Nephron (organoid): ENCODE results near the gene ZNF808.
"Not testable (repeated sequence)": the region's sequence is repeated elsewhere in the genome, so short reads cannot be mapped to it uniquely, and the experiment has no call there.

ENCODE experiments used
- H3K27ac Mint-ChIP-seq, 3 experiments: 2 replicates each; pipeline ENCODE4 v1.8.0; 2020; ENCODE audit warnings: mixed read lengths in 3 of 3, mild to moderate bottlenecking in 2 of 3, moderate library complexity in 1 of 3
- H3K27me3 Mint-ChIP-seq: 2 replicates; pipeline ENCODE4 v1.8.0; 2021; ENCODE audit warnings: low read depth, mild to moderate bottlenecking, moderate library complexity, mixed read lengths
- H3K36me3 Mint-ChIP-seq: 2 replicates; pipeline ENCODE4 v1.8.0; 2020; ENCODE audit warnings: low read depth, mixed read lengths
- H3K4me1 Mint-ChIP-seq: 2 replicates; pipeline ENCODE4 v1.8.0; 2020; ENCODE audit warnings: mixed read lengths
- H3K4me3 Mint-ChIP-seq, 3 experiments: 2 replicates each; pipeline ENCODE4 v1.8.0; 2020; ENCODE audit warnings: mild to moderate bottlenecking in 3 of 3, mixed read lengths in 3 of 3, moderate library complexity in 2 of 3
- H3K9me3 Mint-ChIP-seq: 2 replicates; pipeline ENCODE4 v1.8.0; 2020; ENCODE audit warnings: mixed read lengths
- TF ChIP-seq, protein P1 (sequence below), 3 experiments: fragments of 200-600 bp; sonication (generic); IDR thresholded peaks; one replicate each; pipeline ENCODE4 v1.5.0; 2021; ENCODE audit warnings: antibody characterized with exemption in 3 of 3; ENCODE audit not compliant: unreplicated experiment in 3 of 3

ZNF808 gene

DNA sequence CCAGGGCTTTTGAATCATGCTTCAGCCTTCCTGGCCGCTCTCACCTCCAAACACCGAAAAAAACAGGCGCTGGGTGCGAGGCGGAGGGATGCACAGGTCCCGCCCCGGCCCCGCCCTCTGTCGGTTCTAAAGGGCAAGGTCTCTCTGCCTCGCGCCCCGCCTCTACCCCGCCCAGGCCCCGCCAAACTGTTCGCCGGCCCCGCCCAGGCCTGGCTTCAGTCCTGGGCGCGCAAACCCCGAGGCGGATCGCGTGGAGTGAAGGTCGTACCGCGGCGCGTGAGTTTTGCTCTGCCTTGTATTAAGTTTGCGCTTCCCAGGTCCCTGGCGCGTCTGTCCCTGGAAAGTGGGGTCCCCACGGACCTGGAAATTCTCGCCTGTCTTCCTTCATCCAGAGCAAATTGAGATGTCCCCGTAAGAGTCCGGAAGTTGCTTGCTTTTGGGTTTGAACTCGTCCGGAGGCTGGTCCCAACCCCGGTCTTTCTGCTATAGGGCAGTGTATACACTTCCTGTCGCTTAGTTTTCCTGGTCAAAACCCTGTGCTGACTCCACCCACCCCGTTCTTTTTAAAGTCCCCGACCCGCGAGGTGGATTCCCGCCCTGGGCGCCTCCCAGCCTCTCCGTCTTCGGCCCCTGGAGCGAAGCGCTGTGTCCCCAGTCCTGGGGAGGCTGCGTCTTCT, 8.4 kb downstream of the ZNF808 start:
- Mint-ChIP-seq H3K27ac (peak overlapping the region; percentile 21 to 86 (median 72)), H3K9me3 (no peaks in the 10 kb centered on the region), H3K4me3 (peak overlapping the region; percentile 82 to 94 (median 89)), H3K27me3 (no peaks in the 10 kb centered on the region), H3K4me1 (peaks cover 13% of the 10 kb centered on the region), H3K36me3 (peaks cover 26% of the 10 kb centered on the region)
- TF ChIP-seq, protein P1, sequence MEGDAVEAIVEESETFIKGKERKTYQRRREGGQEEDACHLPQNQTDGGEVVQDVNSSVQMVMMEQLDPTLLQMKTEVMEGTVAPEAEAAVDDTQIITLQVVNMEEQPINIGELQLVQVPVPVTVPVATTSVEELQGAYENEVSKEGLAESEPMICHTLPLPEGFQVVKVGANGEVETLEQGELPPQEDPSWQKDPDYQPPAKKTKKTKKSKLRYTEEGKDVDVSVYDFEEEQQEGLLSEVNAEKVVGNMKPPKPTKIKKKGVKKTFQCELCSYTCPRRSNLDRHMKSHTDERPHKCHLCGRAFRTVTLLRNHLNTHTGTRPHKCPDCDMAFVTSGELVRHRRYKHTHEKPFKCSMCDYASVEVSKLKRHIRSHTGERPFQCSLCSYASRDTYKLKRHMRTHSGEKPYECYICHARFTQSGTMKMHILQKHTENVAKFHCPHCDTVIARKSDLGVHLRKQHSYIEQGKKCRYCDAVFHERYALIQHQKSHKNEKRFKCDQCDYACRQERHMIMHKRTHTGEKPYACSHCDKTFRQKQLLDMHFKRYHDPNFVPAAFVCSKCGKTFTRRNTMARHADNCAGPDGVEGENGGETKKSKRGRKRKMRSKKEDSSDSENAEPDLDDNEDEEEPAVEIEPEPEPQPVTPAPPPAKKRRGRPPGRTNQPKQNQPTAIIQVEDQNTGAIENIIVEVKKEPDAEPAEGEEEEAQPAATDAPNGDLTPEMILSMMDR (IDR thresholded peaks at IDR 0.05; ENCODE audit: unreplicated experiment in 3 of 3) = peak; percentile 11 to 23 (median 12)

DNA sequence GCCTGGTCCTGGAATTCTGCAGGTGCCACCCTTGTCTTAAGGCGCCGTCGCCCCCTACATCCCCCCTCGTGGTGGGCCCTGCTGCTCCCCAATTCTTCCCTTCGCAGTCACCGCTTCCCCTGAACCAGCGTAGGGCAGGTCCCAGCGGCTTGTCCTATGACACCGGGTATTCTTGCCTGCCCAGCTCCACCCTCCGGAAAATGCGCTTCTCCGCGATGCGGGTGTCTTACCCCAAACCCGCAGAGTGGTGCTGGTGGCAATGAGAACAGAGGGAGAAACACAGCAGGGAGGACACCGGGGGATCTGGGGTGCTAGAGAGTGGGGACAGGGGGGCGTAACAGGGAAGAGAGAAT, 9.0 kb downstream of the ZNF808 start:
- no peaks in the 10 kb centered on the region for H3K9me3 Mint-ChIP-seq
- no peaks in the 10 kb centered on the region for H3K27me3 Mint-ChIP-seq
- H3K4me3 Mint-ChIP-seq = peak overlapping the region; percentile 82 to 94 (median 89)
- TF ChIP-seq, protein P1 (IDR thresholded peaks at IDR 0.05; ENCODE audit: unreplicated experiment in 3 of 3) = no peak
- H3K27ac Mint-ChIP-seq = peak overlapping the region; percentile 21 to 86 (median 72)
- peaks cover 13% of the 10 kb centered on the region for H3K4me1 Mint-ChIP-seq
- H3K36me3 Mint-ChIP-seq = peaks cover 30% of the 10 kb centered on the region

DNA sequence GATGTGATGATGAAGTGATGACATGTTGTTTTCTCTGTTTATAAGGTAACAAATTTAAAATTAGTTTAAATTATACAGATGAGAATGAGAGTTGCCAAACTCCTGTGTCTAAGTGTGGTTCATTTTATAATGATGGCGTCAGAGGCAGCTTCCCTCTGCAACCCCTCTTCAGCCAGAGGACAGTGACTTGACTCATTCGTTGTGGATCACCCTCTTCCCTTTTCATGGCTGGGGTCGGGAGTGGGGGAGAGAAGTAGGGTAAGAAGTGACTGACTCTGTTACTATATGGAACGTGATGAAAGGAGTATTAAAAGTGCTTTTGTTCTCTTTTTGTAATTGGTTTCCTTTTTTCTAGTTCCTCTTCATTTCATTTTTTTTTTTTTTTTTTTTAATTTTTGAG, 11.3 kb downstream of the ZNF808 start:
- H3K4me3 Mint-ChIP-seq, H3K9me3 Mint-ChIP-seq, H3K27me3 Mint-ChIP-seq, H3K27ac Mint-ChIP-seq: not testable (repeated sequence)
- Mint-ChIP-seq H3K4me1 (peaks cover 13% of the 10 kb centered on the region), H3K36me3 (peaks cover 47% of the 10 kb centered on the region)

DNA sequence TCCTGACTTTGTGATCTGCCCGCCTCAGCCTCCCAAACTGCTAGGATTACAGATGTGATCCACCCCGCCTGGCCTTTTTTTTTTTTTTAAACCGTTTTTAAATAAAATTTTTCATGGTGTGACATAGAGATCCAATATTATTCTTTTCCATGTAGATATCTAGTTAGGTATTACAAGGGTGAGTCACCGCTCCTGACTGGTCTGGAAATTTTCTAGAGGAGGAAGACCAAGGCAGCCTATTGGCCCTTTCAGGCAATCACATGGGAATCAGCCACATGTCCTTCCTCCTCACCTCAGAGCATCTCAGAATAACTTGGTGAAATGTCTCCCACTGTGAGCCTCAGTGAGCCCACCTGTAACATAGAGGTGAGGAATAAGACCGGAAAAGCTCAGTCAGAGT, 13.7 kb downstream of the ZNF808 start:
- not testable (repeated sequence) for H3K4me1 Mint-ChIP-seq, H3K27me3 Mint-ChIP-seq, H3K4me3 Mint-ChIP-seq, H3K27ac Mint-ChIP-seq, H3K9me3 Mint-ChIP-seq
- H3K36me3 Mint-ChIP-seq = peaks cover 64% of the 10 kb centered on the region

GRCh38 chr19:52541608-52542007, 14.1 kb downstream of the ZNF808 start:
- Mint-ChIP-seq H3K36me3 (peaks cover 68% of the 10 kb centered on the region), H3K9me3 (no peaks in the 10 kb centered on the region), H3K27me3 (no peaks in the 10 kb centered on the region), H3K27ac (no peak overlapping the region), H3K4me3 (no peak overlapping the region), H3K4me1 (peaks cover under 1% of the 10 kb centered on the region)
- TF ChIP-seq, protein P1 (IDR thresholded peaks at IDR 0.05; ENCODE audit: unreplicated experiment in 3 of 3) = no peak

DNA sequence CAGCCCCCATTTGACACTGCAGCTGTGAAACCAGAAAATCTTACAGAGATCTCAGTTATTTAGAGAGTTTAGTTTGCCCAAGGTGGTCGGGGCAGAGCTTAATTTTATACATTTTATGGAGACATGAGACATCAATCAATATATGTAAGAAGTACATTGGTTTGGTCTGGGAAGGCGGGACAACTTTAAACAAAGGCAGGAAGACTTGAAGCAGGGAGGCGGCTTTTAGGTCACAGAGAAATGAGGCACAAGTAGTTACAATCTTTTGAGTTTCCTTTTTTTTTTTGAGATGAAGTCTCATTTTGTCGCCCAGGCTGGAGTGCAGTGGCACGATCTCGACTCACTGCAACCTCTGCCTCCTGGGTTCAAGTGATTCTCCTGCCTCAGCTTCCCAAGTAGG, 15.1 kb downstream of the ZNF808 start:
- H3K9me3 Mint-ChIP-seq, H3K27me3 Mint-ChIP-seq, H3K4me3 Mint-ChIP-seq, H3K27ac Mint-ChIP-seq, H3K4me1 Mint-ChIP-seq: not testable (repeated sequence)
- H3K36me3 Mint-ChIP-seq = peaks cover 75% of the 10 kb centered on the region

DNA sequence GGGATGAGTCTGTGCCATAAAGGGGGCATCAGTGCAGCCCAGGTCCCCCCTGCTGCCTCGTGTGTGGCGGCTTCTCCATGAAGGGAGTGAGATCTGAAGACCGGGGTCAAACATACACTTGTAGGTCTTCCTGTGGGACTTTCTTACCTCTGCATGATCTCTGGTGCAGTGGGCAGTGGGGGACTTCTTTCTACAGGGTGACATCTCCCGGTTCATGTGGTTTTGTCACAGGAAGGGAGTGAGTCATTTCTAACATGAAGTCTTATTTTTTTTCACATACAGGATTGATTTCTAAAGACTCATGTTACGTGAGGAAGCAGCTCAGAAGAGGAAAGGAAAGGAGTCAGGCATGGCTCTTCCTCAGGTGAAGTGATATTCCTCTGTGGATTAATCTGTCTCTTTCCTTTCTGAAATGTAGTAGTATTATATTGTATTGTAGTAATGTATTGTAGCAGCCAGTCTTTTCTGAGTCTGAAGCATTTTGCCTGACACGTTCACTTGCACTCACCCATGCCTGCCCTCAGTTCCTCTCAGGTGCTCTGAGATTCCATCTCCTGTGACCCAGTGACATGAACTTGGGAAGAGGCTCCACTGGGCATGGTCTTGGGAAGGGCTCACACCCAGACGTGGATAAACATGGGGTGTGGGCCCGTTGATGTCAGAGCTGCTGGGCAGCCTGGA, 15.7 kb downstream of the ZNF808 start:
- H3K27me3 Mint-ChIP-seq = no peaks in the 10 kb centered on the region

More for the DNA sequence above, 15.7 kb downstream of the ZNF808 start:
- no peaks in the 10 kb centered on the region for H3K4me1 Mint-ChIP-seq
- H3K4me3 Mint-ChIP-seq = no peak overlapping the region
- H3K27ac Mint-ChIP-seq = no peak overlapping the region
- no peaks in the 10 kb centered on the region for H3K9me3 Mint-ChIP-seq
- TF ChIP-seq, protein P1 (IDR thresholded peaks at IDR 0.05; ENCODE audit: unreplicated experiment in 3 of 3) = no peak
- peaks cover 81% of the 10 kb centered on the region for H3K36me3 Mint-ChIP-seq
